Neural cell (in vitro differentiated cells): ENCODE measurements around the gene USP9X. TPM values are rescaled to one million over a fixed set of nuclear protein-coding genes. Genes with fewer than 3 reads are reported as not detected.

Source experiments
- H2AFZ ChIP-seq: fragments of 200-600, 300-800 bp; sonication (generic), shearing (Covaris generic); 2 replicates; pipeline ENCODE4 v1.6.0; 2014; ENCODE audit warnings: low read depth, mild to moderate bottlenecking, antibody characterized with exemption, low read length, moderate library complexity
- H3F3A ChIP-seq: fragments of 200-600 bp; shearing (Covaris generic); 2 replicates; pipeline ENCODE4 v1.6.1; 2016; ENCODE audit warnings: mild to moderate bottlenecking, moderate library complexity, mixed read lengths, antibody characterized with exemption, low read length; ENCODE audit not compliant: insufficient read depth, poor library complexity, severe bottlenecking
- H3K27ac ChIP-seq: fragments of 200-600, 300-800 bp; sonication (generic), shearing (Covaris generic); 2 replicates; pipeline ENCODE4 v1.5.1; 2014; ENCODE audit warnings: mild to moderate bottlenecking, low read length, moderate library complexity
- H3K27me3 ChIP-seq: fragments of 300-800, 200-600 bp; sonication (generic), shearing (Covaris generic); 2 replicates; pipeline ENCODE4 v1.6.0; 2014; ENCODE audit warnings: mild to moderate bottlenecking, low read depth, low read length, moderate library complexity; ENCODE audit not compliant: insufficient read depth
- H3K36me3 ChIP-seq: fragments of 300-800, 200-600 bp; sonication (generic), shearing (Covaris generic); 2 replicates; pipeline ENCODE4 v1.5.1; 2014; ENCODE audit warnings: mild to moderate bottlenecking, antibody characterized with exemption, low read length, moderate library complexity; ENCODE audit not compliant: insufficient read depth
- H3K4me2 ChIP-seq: fragments of 300-800, 200-600 bp; sonication (generic), shearing (Covaris generic); 2 replicates; pipeline ENCODE4 v1.6.0; 2014; ENCODE audit warnings: mild to moderate bottlenecking, low read length
- H3K4me3 ChIP-seq: fragments of 300-800, 200-600 bp; sonication (generic), shearing (Covaris generic); 2 replicates; pipeline ENCODE4 v1.5.1; 2014; ENCODE audit warnings: mild to moderate bottlenecking, low read length, moderate library complexity
- H3K79me2 ChIP-seq: fragments of 200-600 bp; shearing (Covaris generic); replicated peaks from 2 replicates; pipeline ENCODE4 v1.6.0; 2014; ENCODE audit warnings: mild to moderate bottlenecking, low read length, moderate library complexity; ENCODE audit not compliant: insufficient read depth
- H3K9ac ChIP-seq: fragments of 300-800, 200-600 bp; sonication (generic), shearing (Covaris generic); 2 replicates; pipeline ENCODE4 v1.6.1; 2016; ENCODE audit warnings: mild to moderate bottlenecking, low read length, mixed read lengths
- H3K9me2 ChIP-seq: fragments of 200-600 bp; shearing (Covaris generic); 2 replicates; pipeline ENCODE4 v1.6.1; 2016; ENCODE audit warnings: mild to moderate bottlenecking, low read length, mixed read lengths; ENCODE audit not compliant: insufficient read depth
- H3K9me3 ChIP-seq: fragments of 200-600, 300-800 bp; sonication (generic), shearing (Covaris generic); 2 replicates; pipeline ENCODE4 v1.6.1; 2016; ENCODE audit warnings: mild to moderate bottlenecking, mixed run types, low read length, moderate library complexity, mixed read lengths
- H4K20me1 ChIP-seq: fragments of 200-600 bp; shearing (Covaris generic); 2 replicates; pipeline ENCODE4 v1.6.1; 2016; ENCODE audit warnings: mild to moderate bottlenecking, mixed run types; ENCODE audit not compliant: insufficient read depth
- CTCF ChIP-seq: fragments of 450-650 bp; IDR thresholded peaks from 2 replicates; pipeline ENCODE4 v1.5.1; 2014; ENCODE audit warnings: antibody characterized with exemption, mild to moderate bottlenecking, moderate library complexity; ENCODE audit not compliant: poor library complexity, severe bottlenecking
- EP300 ChIP-seq: fragments of 450-650 bp; conservative IDR thresholded peaks from 2 replicates; pipeline ENCODE4 v1.6.1; 2014; ENCODE audit warnings: antibody characterized with exemption, mild to moderate bottlenecking, moderate library complexity; ENCODE audit not compliant: poor library complexity, severe bottlenecking
- EZH2 ChIP-seq: fragments of 200-600, 300-800 bp; shearing (Covaris generic), sonication (generic); IDR thresholded peaks from 2 replicates; pipeline ENCODE4 v1.6.1; 2014; ENCODE audit warnings: antibody characterized with exemption, low read length, borderline replicate concordance, mild to moderate bottlenecking; ENCODE audit not compliant: insufficient read depth, poor library complexity, severe bottlenecking
- MXI1 ChIP-seq: fragments of 450-650 bp; conservative IDR thresholded peaks from 2 replicates; pipeline ENCODE4 v1.6.1; 2014; ENCODE audit warnings: antibody characterized with exemption, mild to moderate bottlenecking; ENCODE audit not compliant: poor library complexity, severe bottlenecking
- POLR2AphosphoS5 ChIP-seq: IDR thresholded peaks from 2 replicates; pipeline ENCODE4 v1.6.1; 2012
- RAD21 ChIP-seq: fragments of 450-650 bp; conservative IDR thresholded peaks from 2 replicates; pipeline ENCODE4 v1.6.1; 2014; ENCODE audit warnings: antibody characterized with exemption, mild to moderate bottlenecking, moderate library complexity
- REST ChIP-seq: IDR thresholded peaks from 2 replicates; pipeline ENCODE4 v1.6.1; 2012; ENCODE audit warnings: borderline replicate concordance
- SMC3 ChIP-seq: fragments of 450-650 bp; conservative IDR thresholded peaks from 2 replicates; pipeline ENCODE4 v1.6.1; 2014; ENCODE audit warnings: antibody characterized with exemption, mild to moderate bottlenecking, moderate library complexity; ENCODE audit not compliant: poor library complexity
- TAF1 ChIP-seq: IDR thresholded peaks from 2 replicates; pipeline ENCODE4 v1.6.1; 2012; ENCODE audit warnings: low read depth
- polyA plus RNA-seq: library from polyadenylated mRNA; depleted of rRNA; stranded (reverse); fragments of >200 nt; gene quantifications from 2 replicates; pipeline ENCODE4 v1.2.3, GENCODE V29; 2014

Gene USP9X
- polyA plus RNA-seq, 1 donor from 2014 or later, result 36.1 TPM

GRCh38 chrX:41128955-41129354 is 43.7 kb downstream of the USP9X start:
- Histone ChIP-seq H3K27ac (no peak overlapping the region), H3K4me2 (no peak overlapping the region), H3K36me3 (no peaks in the 10 kb centered on the region), H3K9me2 (no peaks in the 10 kb centered on the region), H2AFZ (no peak overlapping the region), H3F3A (no peaks in the 10 kb centered on the region), H3K27me3 (no peaks in the 10 kb centered on the region), H3K79me2 (peaks cover 14% of the 10 kb centered on the region), H3K4me3 (no peak overlapping the region), H3K9ac (no peak overlapping the region), H3K9me3 (no peaks in the 10 kb centered on the region), H4K20me1 (no peaks in the 10 kb centered on the region)
- TF ChIP-seq RAD21 (no peak), POLR2AphosphoS5 (no peak), CTCF (no peak), EP300 (no peak), EZH2 (no peak), MXI1 (no peak), TAF1 (no peak), SMC3 (no peak), REST (no peak)

GRCh38 chrX:41131766-41132165 is 46.5 kb downstream of the USP9X start:
- H2AFZ ChIP-seq, result no peak overlapping the region
- H3F3A ChIP-seq, result no peaks in the 10 kb centered on the region
- TF ChIP-seq RAD21, result no peak
- no peak for TF ChIP-seq CTCF
- no peak for TF ChIP-seq EZH2
- TF ChIP-seq EP300, result no peak
- no peak for TF ChIP-seq POLR2AphosphoS5
- TF ChIP-seq REST, result no peak
- TF ChIP-seq TAF1, result no peak
- no peaks in the 10 kb centered on the region for H3K9me3 ChIP-seq
- H4K20me1 ChIP-seq, result no peaks in the 10 kb centered on the region
- no peak overlapping the region for H3K27ac ChIP-seq
- H3K4me2 ChIP-seq, result no peak overlapping the region
- no peaks in the 10 kb centered on the region for H3K9me2 ChIP-seq
- no peak overlapping the region for H3K4me3 ChIP-seq
- peaks cover 9% of the 10 kb centered on the region for H3K79me2 ChIP-seq
- H3K36me3 ChIP-seq, result no peaks in the 10 kb centered on the region
- no peak overlapping the region for H3K9ac ChIP-seq
- no peaks in the 10 kb centered on the region for H3K27me3 ChIP-seq
